IMR-90 (cell line): ENCODE measurements around the gene PABPC5. TPM values are rescaled to one million over a fixed set of nuclear protein-coding genes. Genes with fewer than 3 reads are reported as not detected.
A peak's percentile ranks its signal among the peaks of the same experiment; 100 is the strongest.

Experiments
- ATAC-seq: fragments of 200-7000 bp; cut with Tn5 transposase; 2 replicates; pipeline ENCODE4 v1.9.1; 2020; ENCODE audit warnings: low read depth, mild to moderate bottlenecking, moderate library complexity
- BruUV-seq: library from RNA; stranded (reverse); fragments of 400-500 nt; replicated peaks from 2 replicates; lab custom pipeline; 2021; lab: Mats Ljungman, UMichigan
- CTCF ChIA-PET: fragments of 300-600 bp; formaldehyde crosslinking; extraction: SDS; loops from one replicate; lab custom pipeline; 2021; ENCODE audit warnings: antibody characterized with exemption; lab: Yijun Ruan, JAX
- POLR2A ChIA-PET: fragments of 300-600 bp; sonication (Branson Sonifier 250); formaldehyde crosslinking; loops from one replicate; lab custom pipeline; 2022; ENCODE audit warnings: antibody characterized with exemption; ENCODE audit not compliant: unreplicated experiment; lab: Charles Lee
- DNase-seq: peaks from one replicate; pipeline ENCODE4 v3.0.0; 2013
- H2AFZ ChIP-seq: replicated peaks from 2 replicates; pipeline ENCODE3; 2013; ENCODE audit warnings: low read length, mild to moderate bottlenecking; ENCODE audit not compliant: poor library complexity
- H2AK5ac ChIP-seq: 2 replicates; pipeline ENCODE4 v1.6.1; 2013; ENCODE audit warnings: low read depth, low read length, inconsistent platforms
- H2AK9ac ChIP-seq: replicated peaks from 2 replicates; pipeline ENCODE3; 2013; ENCODE audit warnings: mild to moderate bottlenecking, low read depth, low read length, moderate library complexity; ENCODE audit not compliant: poor library complexity
- H2BK120ac ChIP-seq: 2 replicates; pipeline ENCODE4 v1.6.1; 2013; ENCODE audit warnings: low read depth, low read length, inconsistent platforms
- H2BK15ac ChIP-seq: 3 replicates; pipeline ENCODE4 v1.6.1; 2013; ENCODE audit warnings: low read depth, low read length, inconsistent platforms
- H2BK20ac ChIP-seq: 2 replicates; pipeline ENCODE4 v1.6.1; 2013; ENCODE audit warnings: low read depth, mild to moderate bottlenecking, inconsistent platforms, low read length, moderate library complexity
- H2BK5ac ChIP-seq: 2 replicates; pipeline ENCODE4 v1.6.1; 2013; ENCODE audit warnings: mild to moderate bottlenecking, low read depth, low read length, inconsistent platforms; ENCODE audit not compliant: poor library complexity, severe bottlenecking
- H3K14ac ChIP-seq: replicated peaks from 2 replicates; pipeline ENCODE4 v1.6.1; 2013; ENCODE audit warnings: low read depth, low read length, inconsistent platforms
- H3K18ac ChIP-seq: 2 replicates; pipeline ENCODE4 v1.6.1; 2013; ENCODE audit warnings: low read depth, low read length, control low read depth
- H3K23ac ChIP-seq: 2 replicates; pipeline ENCODE4 v1.6.1; 2013; ENCODE audit warnings: low read depth, low read length, inconsistent platforms
- H3K27ac ChIP-seq: 2 replicates; pipeline ENCODE4 v1.5.1; 2013; ENCODE audit warnings: mild to moderate bottlenecking, control low read depth, low read length; ENCODE audit not compliant: insufficient read depth
- H3K27me3 ChIP-seq: 2 replicates; pipeline ENCODE4 v1.6.1; 2013; ENCODE audit warnings: low read length; ENCODE audit not compliant: control insufficient read depth, insufficient read depth
- H3K36me3 ChIP-seq: 2 replicates; pipeline ENCODE4 v1.6.1; 2013; ENCODE audit warnings: low read length, mixed read lengths; ENCODE audit not compliant: control insufficient read depth, insufficient read depth
- H3K4ac ChIP-seq: 2 replicates; pipeline ENCODE4 v1.6.1; 2013; ENCODE audit warnings: low read depth, low read length, inconsistent platforms
- H3K4me1 ChIP-seq: 2 replicates; pipeline ENCODE4 v1.6.1; 2013; ENCODE audit warnings: low read length, mixed read lengths; ENCODE audit not compliant: control insufficient read depth, insufficient read depth
- H3K4me2 ChIP-seq: 2 replicates; pipeline ENCODE4 v1.6.1; 2013; ENCODE audit warnings: low read depth, mild to moderate bottlenecking, control low read depth, low read length, moderate library complexity
- H3K4me3 ChIP-seq: 2 replicates; pipeline ENCODE4 v1.5.1; 2013; ENCODE audit warnings: low read depth, mild to moderate bottlenecking, control low read depth, low read length, moderate library complexity; ENCODE audit not compliant: insufficient read depth
- H3K56ac ChIP-seq: 2 replicates; pipeline ENCODE4 v1.6.1; 2013; ENCODE audit warnings: low read length, inconsistent platforms; ENCODE audit not compliant: insufficient read depth; ENCODE audit errors: extremely low read depth
- H3K79me1 ChIP-seq, 2 experiments: 2 replicates each; pipeline ENCODE4 v1.6.1; 2013; ENCODE audit warnings: low read length in 2 of 2, inconsistent platforms in 1 of 2, low read depth in 1 of 2
- H3K9ac ChIP-seq: 2 replicates; pipeline ENCODE4 v1.6.1; 2013; ENCODE audit warnings: low read depth, low read length, control low read depth
- H3K9me1 ChIP-seq: 2 replicates; pipeline ENCODE4 v1.6.1; 2013; ENCODE audit warnings: low read length, inconsistent platforms; ENCODE audit not compliant: insufficient read depth
- H3K9me3 ChIP-seq: 2 replicates; pipeline ENCODE4 v1.6.1; 2013; ENCODE audit warnings: low read length; ENCODE audit not compliant: control insufficient read depth, insufficient read depth
- H4K20me1 ChIP-seq: 2 replicates; pipeline ENCODE4 v1.6.1; 2013; ENCODE audit warnings: low read length, inconsistent platforms; ENCODE audit not compliant: insufficient read depth
- H4K5ac ChIP-seq: 2 replicates; pipeline ENCODE4 v1.6.1; 2013; ENCODE audit warnings: mild to moderate bottlenecking, low read depth, low read length, control low read depth
- H4K8ac ChIP-seq, 2 experiments: 2 replicates each; pipeline ENCODE4 v1.6.1; 2013; ENCODE audit warnings: low read depth in 2 of 2, low read length in 2 of 2, control low read depth in 1 of 2, inconsistent platforms in 1 of 2
- H4K91ac ChIP-seq: 2 replicates; pipeline ENCODE4 v1.6.1; 2013; ENCODE audit warnings: low read depth, low read length, inconsistent platforms; ENCODE audit not compliant: insufficient read depth
- BHLHE40 ChIP-seq: fragments of 150-350 bp; IDR thresholded peaks from 2 replicates; pipeline ENCODE4 v1.6.1; 2016; ENCODE audit warnings: mild to moderate bottlenecking, low read depth, low read length
- CTCF ChIP-seq: conservative IDR thresholded peaks from 2 replicates; pipeline ENCODE4 v1.5.1; 2012; ENCODE audit warnings: mild to moderate bottlenecking, low read depth, low read length, improper control_type of control experiment
- RAD21 ChIP-seq: IDR thresholded peaks from 2 replicates; pipeline ENCODE4 v1.6.1; 2012; ENCODE audit warnings: low read length, improper control_type of control experiment
- WGBS, 2 experiments: methylation state at CpG; one replicate each; pipeline versions ENCODE4 v1.1.5 to v1.1.7; 2013; ENCODE audit warnings: missing lambda C conversion rate in 2 of 2; ENCODE audit not compliant: insufficient read length in 1 of 2; ENCODE audit errors: extremely low coverage in 2 of 2; 5-methylcytosine and 5-hydroxymethylcytosine counted together
- dilution Hi-C: fragments of 300-500 bp; cut with HindIII; formaldehyde crosslinking; loops from one replicate; pipeline ENCODE4 v1.14.3; 2018; ENCODE audit warnings: low sequenced_read_pairs; ENCODE audit not compliant: unreplicated experiment
- in situ Hi-C: fragments of 300-500 bp; cut with MboI; formaldehyde crosslinking; loops from 3 replicates; pipeline ENCODE4 v1.14.3; 2019; ENCODE audit warnings: low sequenced_read_pairs, inconsistent platforms, mixed read lengths
- intact Hi-C: fragments of 100-400 bp; cut with micrococcal nuclease; formaldehyde crosslinking; loops from 2 replicates; pipeline ENCODE4 v1.10.0; 2022
- polyA plus RNA-seq, 3 experiments: library from polyadenylated mRNA; depleted of rRNA; stranded (reverse); fragments of >200 nt; gene quantifications; 2 replicates each; pipeline ENCODE4 v1.2.3, GENCODE V29; 2012; ENCODE audit warnings: low replicate concordance in 1 of 3
- total RNA-seq: library from RNA; depleted of rRNA; stranded (reverse); fragments of >200 nt; gene quantifications from 2 replicates; pipeline ENCODE4 v1.2.3, GENCODE V29; 2012

The PABPC5 gene
- total and polyA plus RNA-seq, 2 of the 4 experiments (the other 2 are of a cell fraction), result 0.63 to 0.90 TPM

GRCh38 chrX:91414713-91415112, 19.9 kb upstream of the PABPC5 start:
- Histone ChIP-seq H2BK120ac (no peak overlapping the region), H3K56ac (no peak overlapping the region), H3K18ac (no peak overlapping the region), H3K9ac (no peak overlapping the region), H2AFZ (no peak overlapping the region), H3K4me2 (no peak overlapping the region), H3K4me1 (no peaks in the 10 kb centered on the region), H3K27me3 (no peaks in the 10 kb centered on the region), H2BK5ac (no peak overlapping the region), H3K36me3 (no peaks in the 10 kb centered on the region), H3K9me1 (no peaks in the 10 kb centered on the region), H2BK15ac (no peak overlapping the region), H3K27ac (no peak overlapping the region), H2AK9ac (no peak overlapping the region), H3K23ac (no peak overlapping the region), H4K20me1 (no peaks in the 10 kb centered on the region), H4K5ac (no peak overlapping the region), H3K4ac (no peak overlapping the region), H2BK20ac (no peak overlapping the region), H3K79me1 (no peaks in the 10 kb centered on the region), H4K91ac (no peak overlapping the region), H4K8ac (no peak overlapping the region), H3K4me3 (no peak overlapping the region), H3K9me3 (no peaks in the 10 kb centered on the region), H3K14ac (no peak overlapping the region), H2AK5ac (no peak overlapping the region)
- dilution Hi-C loops, result no loop called here
- TF ChIP-seq BHLHE40 (no peak), CTCF (peak; percentile 37), RAD21 (peak; percentile 34; the same call in 1 of the 2 replicates)
- intact Hi-C loops, result no loop called here
- BruUV-seq, result no TSS peak
- no CpG with 5 or more reads among the region's 6 CpGs for WGBS, 2 experiments
- no peak for DNase-seq
- POLR2A ChIA-PET, result no interaction called here
- no peak for ATAC-seq
- in situ Hi-C loops, result no loop called here
- CTCF ChIA-PET, result interaction anchor here (0.9 kb wide), 1 partner anchor 44 kb away, joined by 3 read pairs; no protein-coding TSS in a partner anchor
